PC-3 (cell line): ENCODE results near the gene SETBP1. TPM values are rescaled to one million over a fixed set of nuclear protein-coding genes. Genes with fewer than 3 reads are reported as not detected.
A peak's percentile ranks its signal among the peaks of the same experiment; 100 is the strongest.

ENCODE experiments used
- ATAC-seq: fragments of 200-7000 bp; cut with Tn5 transposase; 2 replicates; pipeline ENCODE4 v1.9.1; 2020; ENCODE audit warnings: mild to moderate bottlenecking, moderate library complexity
- BruUV-seq: library from RNA; stranded (reverse); fragments of 400-500 nt; replicated peaks from 2 replicates; lab custom pipeline; 2021; lab: Mats Ljungman, UMichigan
- CTCF ChIA-PET: fragments of 300-600 bp; sonication (Branson Sonifier 250); formaldehyde crosslinking; loops from one replicate; lab custom pipeline; 2022; ENCODE audit warnings: antibody characterized with exemption; lab: Charles Lee
- POLR2A ChIA-PET: fragments of 300-600 bp; sonication (Branson Sonifier 250); formaldehyde crosslinking; loops from one replicate; lab custom pipeline; 2022; ENCODE audit warnings: antibody characterized with exemption; ENCODE audit not compliant: unreplicated experiment; lab: Charles Lee
- DNase-seq: peaks from one replicate; pipeline ENCODE4 v3.0.0-alpha.2; 2015
- H2AFZ ChIP-seq: fragments of 300-600 bp; sonication (generic); 2 replicates; pipeline ENCODE4 v1.6.0; 2016; ENCODE audit warnings: antibody characterized with exemption, low read length
- H3F3A ChIP-seq: fragments of 300-600 bp; sonication (generic); one replicate; pipeline ENCODE4 v1.6.0; 2017; ENCODE audit warnings: antibody characterized with exemption, low read length, control low read depth, mild to moderate bottlenecking; ENCODE audit not compliant: unreplicated experiment
- H3K27ac ChIP-seq: fragments of 300-600 bp; sonication (generic); 2 replicates; pipeline ENCODE4 v1.5.1; 2016; ENCODE audit warnings: mild to moderate bottlenecking, low read length
- H3K27me3 ChIP-seq: fragments of 300-600 bp; sonication (generic); 2 replicates; pipeline ENCODE4 v1.6.1; 2016; ENCODE audit warnings: low read length, mixed read lengths
- H3K36me3 ChIP-seq: fragments of 300-600 bp; sonication (generic); 2 replicates; pipeline ENCODE4 v1.6.1; 2016; ENCODE audit warnings: low read depth, mixed run types, low read length, mixed read lengths
- H3K4me1 ChIP-seq: fragments of 300-600 bp; sonication (generic); 2 replicates; pipeline ENCODE4 v1.5.1; 2016; ENCODE audit warnings: low read length; ENCODE audit not compliant: insufficient read depth
- H3K4me2 ChIP-seq: fragments of 300-600 bp; sonication (generic); 2 replicates; pipeline ENCODE4 v1.6.0; 2016; ENCODE audit warnings: low read length
- H3K4me3 ChIP-seq: fragments of 300-600 bp; sonication (generic); 2 replicates; pipeline ENCODE4 v1.5.1; 2016; ENCODE audit warnings: mild to moderate bottlenecking, low read length, mixed read lengths
- H3K79me2 ChIP-seq: fragments of 300-600 bp; sonication (generic); 2 replicates; pipeline ENCODE4 v1.6.1; 2017; ENCODE audit warnings: low read length, mixed read lengths
- H3K9ac ChIP-seq: fragments of 300-600 bp; sonication (generic); 2 replicates; pipeline ENCODE4 v1.6.0; 2016; ENCODE audit warnings: mild to moderate bottlenecking, low read length
- H3K9me2 ChIP-seq: fragments of 300-600 bp; sonication (generic); replicated peaks from 2 replicates; pipeline ENCODE4 v1.6.1; 2016; ENCODE audit warnings: mixed run types, low read length, mixed read lengths
- H3K9me3 ChIP-seq: fragments of 300-600 bp; sonication (generic); 2 replicates; pipeline ENCODE4 v1.6.1; 2016; ENCODE audit warnings: low read length, mixed read lengths
- H4K20me1 ChIP-seq: fragments of 300-600 bp; sonication (generic); 2 replicates; pipeline ENCODE4 v1.6.1; 2016; ENCODE audit warnings: low read length, mixed read lengths
- EZH2 ChIP-seq: fragments of 300-600 bp; sonication (generic); IDR thresholded peaks from one replicate; pipeline ENCODE4 v1.6.1; 2017; ENCODE audit warnings: antibody characterized with exemption, mild to moderate bottlenecking, low read length; ENCODE audit not compliant: unreplicated experiment
- EZH2phosphoT487 ChIP-seq: fragments of 300-600 bp; sonication (generic); IDR thresholded peaks from 2 replicates; pipeline ENCODE4 v1.6.1; 2018; ENCODE audit warnings: mild to moderate bottlenecking, antibody characterized with exemption, low read length, borderline replicate concordance
- intact Hi-C: fragments of 100-400 bp; cut with micrococcal nuclease; formaldehyde crosslinking; loops from 2 replicates; pipeline ENCODE4 v1.9.0; 2023
- total RNA-seq: library from RNA; depleted of rRNA; stranded (reverse); fragments of >200 nt; gene quantifications from 2 replicates; pipeline ENCODE4 v1.2.3, GENCODE V29; 2014
- TF ChIP-seq, protein P1 (sequence below): fragments of 300-600 bp; sonication (generic); conservative IDR thresholded peaks from 2 replicates; pipeline ENCODE4 v1.5.1; 2017; ENCODE audit warnings: antibody characterized with exemption, low read depth, mild to moderate bottlenecking, low read length

The SETBP1 gene
- total RNA-seq, 1 experiment from 2014 or later = 2.3 TPM

DNA sequence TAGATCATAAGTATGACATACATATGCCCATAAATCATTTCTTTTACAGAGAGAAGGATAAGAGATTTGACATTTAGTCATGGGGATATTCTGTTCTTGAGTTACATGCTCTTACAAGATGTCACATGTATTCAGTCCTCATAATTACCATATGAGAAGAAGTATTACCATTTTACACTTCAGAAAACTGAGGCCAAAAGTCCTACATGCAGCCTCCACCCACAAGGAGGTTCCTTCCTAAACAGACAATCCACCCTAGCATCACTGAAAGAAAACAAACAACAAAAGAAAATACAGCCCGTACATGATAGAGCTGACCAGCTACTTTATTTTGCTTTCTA is 335.1 kb downstream of the SETBP1 start:
- Histone ChIP-seq H2AFZ (no peak overlapping the region), H3K36me3 (no peaks in the 10 kb centered on the region), H3K79me2 (no peaks in the 10 kb centered on the region), H3K9me2 (no peaks in the 10 kb centered on the region), H3K9me3 (no peaks in the 10 kb centered on the region), H3K27ac (no peak overlapping the region), H3F3A (no peaks in the 10 kb centered on the region), H3K4me3 (peak overlapping the region; percentile 49; the same call in 1 of the 2 replicates), H3K9ac (no peak overlapping the region), H3K27me3 (no peaks in the 10 kb centered on the region), H3K4me2 (peak overlapping the region; percentile 69), H4K20me1 (no peaks in the 10 kb centered on the region), H3K4me1 (peaks cover 19% of the 10 kb centered on the region)
- DNase-seq = no peak
- no TSS peak for BruUV-seq
- POLR2A ChIA-PET = no interaction called here
- CTCF ChIA-PET = no interaction called here
- TF ChIP-seq, protein P1, sequence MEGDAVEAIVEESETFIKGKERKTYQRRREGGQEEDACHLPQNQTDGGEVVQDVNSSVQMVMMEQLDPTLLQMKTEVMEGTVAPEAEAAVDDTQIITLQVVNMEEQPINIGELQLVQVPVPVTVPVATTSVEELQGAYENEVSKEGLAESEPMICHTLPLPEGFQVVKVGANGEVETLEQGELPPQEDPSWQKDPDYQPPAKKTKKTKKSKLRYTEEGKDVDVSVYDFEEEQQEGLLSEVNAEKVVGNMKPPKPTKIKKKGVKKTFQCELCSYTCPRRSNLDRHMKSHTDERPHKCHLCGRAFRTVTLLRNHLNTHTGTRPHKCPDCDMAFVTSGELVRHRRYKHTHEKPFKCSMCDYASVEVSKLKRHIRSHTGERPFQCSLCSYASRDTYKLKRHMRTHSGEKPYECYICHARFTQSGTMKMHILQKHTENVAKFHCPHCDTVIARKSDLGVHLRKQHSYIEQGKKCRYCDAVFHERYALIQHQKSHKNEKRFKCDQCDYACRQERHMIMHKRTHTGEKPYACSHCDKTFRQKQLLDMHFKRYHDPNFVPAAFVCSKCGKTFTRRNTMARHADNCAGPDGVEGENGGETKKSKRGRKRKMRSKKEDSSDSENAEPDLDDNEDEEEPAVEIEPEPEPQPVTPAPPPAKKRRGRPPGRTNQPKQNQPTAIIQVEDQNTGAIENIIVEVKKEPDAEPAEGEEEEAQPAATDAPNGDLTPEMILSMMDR = no peak
- no peak for TF ChIP-seq EZH2
- TF ChIP-seq EZH2phosphoT487 = no peak
- intact Hi-C loops = loop anchor here (5.0 kb wide), 1 partner anchor 98 kb away; no protein-coding TSS in a partner anchor
- no peak for ATAC-seq

DNA sequence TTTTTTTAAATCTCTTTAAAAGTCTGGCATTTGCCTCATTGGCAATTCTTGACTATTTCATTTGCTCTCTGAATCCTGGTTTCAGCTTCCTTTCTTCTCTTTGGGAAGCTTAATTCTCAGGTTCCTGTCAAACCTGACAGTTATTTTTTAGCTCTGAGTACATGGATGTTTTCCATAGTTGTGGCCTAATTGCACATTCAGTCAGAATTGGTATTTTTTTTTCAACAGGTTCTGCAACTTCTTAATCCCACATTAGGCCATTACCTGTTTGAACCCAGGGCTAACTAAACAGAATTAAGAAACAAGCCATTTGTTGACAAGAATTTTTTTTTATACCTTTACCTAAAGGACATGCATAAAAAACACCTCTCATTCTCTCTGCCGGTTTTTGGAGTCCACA is 338.8 kb downstream of the SETBP1 start:
- H3K79me2 ChIP-seq = no peaks in the 10 kb centered on the region
- no peak for DNase-seq
- BruUV-seq = no TSS peak
- no peak overlapping the region for H3K9ac ChIP-seq
- H3K4me2 ChIP-seq = no peak overlapping the region
- H3K27me3 ChIP-seq = no peaks in the 10 kb centered on the region
- no peaks in the 10 kb centered on the region for H3K9me2 ChIP-seq
- peaks cover 12% of the 10 kb centered on the region for H3K4me1 ChIP-seq
- intact Hi-C loops = loop anchor here (5.0 kb wide), 1 partner anchor 102 kb away; no protein-coding TSS in a partner anchor
- H3K27ac ChIP-seq = no peak overlapping the region
- H3K36me3 ChIP-seq = no peaks in the 10 kb centered on the region
- H3K4me3 ChIP-seq = no peak overlapping the region
- TF ChIP-seq, protein P1 = no peak
- TF ChIP-seq EZH2 = no peak
- TF ChIP-seq EZH2phosphoT487 = no peak
- no peak overlapping the region for H2AFZ ChIP-seq
- ChIA-PET CTCF (no interaction called here), POLR2A (no interaction called here)
- H3K9me3 ChIP-seq = no peaks in the 10 kb centered on the region
- H3F3A ChIP-seq = no peaks in the 10 kb centered on the region
- no peaks in the 10 kb centered on the region for H4K20me1 ChIP-seq
- no peak for ATAC-seq

DNA sequence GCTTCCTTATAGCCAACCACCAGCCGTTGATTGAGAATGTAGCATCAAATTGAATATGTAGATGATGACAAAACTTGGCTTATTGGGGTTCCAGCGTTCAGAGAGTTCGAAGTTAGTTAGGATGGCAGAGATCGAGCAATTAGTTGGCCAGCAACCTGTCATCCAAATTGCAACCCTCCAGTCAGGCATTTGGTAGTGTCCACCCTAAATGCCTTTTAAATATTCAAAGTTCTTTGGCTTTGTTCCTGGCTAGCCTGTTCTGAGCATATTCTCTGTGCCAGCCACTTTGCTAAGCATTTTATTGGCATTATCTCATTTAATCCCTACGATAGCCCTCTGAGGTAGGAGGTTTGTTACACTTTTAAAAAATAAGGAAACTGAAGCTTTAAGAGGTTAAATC is 342.8 kb downstream of the SETBP1 start:
- DNase-seq = no peak
- no peak overlapping the region for H3K9ac ChIP-seq
- no peaks in the 10 kb centered on the region for H3K79me2 ChIP-seq
- intact Hi-C loops = no loop called here
- no peak overlapping the region for H3K4me3 ChIP-seq
- H3K9me2 ChIP-seq = no peaks in the 10 kb centered on the region
- ATAC-seq = no peak
- no peak overlapping the region for H2AFZ ChIP-seq
- no peaks in the 10 kb centered on the region for H3K4me1 ChIP-seq
- H3K27ac ChIP-seq = no peak overlapping the region
- no peaks in the 10 kb centered on the region for H3K9me3 ChIP-seq
- CTCF ChIA-PET = no interaction called here
- TF ChIP-seq EZH2phosphoT487 (no peak), EZH2 (no peak)
- TF ChIP-seq, protein P1 = no peak
- POLR2A ChIA-PET = no interaction called here
- no peaks in the 10 kb centered on the region for H3F3A ChIP-seq
- no peaks in the 10 kb centered on the region for H4K20me1 ChIP-seq
- no peak overlapping the region for H3K4me2 ChIP-seq
- no peaks in the 10 kb centered on the region for H3K36me3 ChIP-seq
- H3K27me3 ChIP-seq = no peaks in the 10 kb centered on the region
- BruUV-seq = no TSS peak
